B cell (primary cell): ENCODE results near the gene SLC51B. TPM values are rescaled to one million over a fixed set of nuclear protein-coding genes. Genes with fewer than 3 reads are reported as not detected.

Experiments
- ATAC-seq: fragments of 200-7000 bp; cut with Tn5 transposase; one replicate; pipeline ENCODE4 v1.10.0; 2021; ENCODE audit warnings: low read depth, mild to moderate bottlenecking, moderate number of reproducible peaks, moderate library complexity
- CTCF ChIA-PET: fragments of 350-600 bp; sonication (Branson Sonifier 250); formaldehyde crosslinking; loops from one replicate; lab custom pipeline; 2021; ENCODE audit warnings: antibody characterized with exemption, inconsistent platforms; lab: Charles Lee
- POLR2A ChIA-PET: fragments of 350-600 bp; sonication (Branson Sonifier 250); formaldehyde crosslinking; loops from one replicate; lab custom pipeline; 2021; ENCODE audit warnings: antibody characterized with exemption; lab: Charles Lee
- DNase-seq: peaks from one replicate; pipeline ENCODE4 v3.0.0; 2013
- H2AFZ ChIP-seq: 2 replicates; pipeline ENCODE4 v1.6.1; 2012; ENCODE audit warnings: mild to moderate bottlenecking, low read depth, low read length; ENCODE audit not compliant: insufficient read depth, poor library complexity, severe bottlenecking
- H3K27ac ChIP-seq, 2 donors: 1 replicate in 1 of 2; 2 replicates in 1 of 2; pipeline ENCODE4 v1.5.1; 2012 to 2013; ENCODE audit warnings: low read length in 2 of 2, mild to moderate bottlenecking in 2 of 2, moderate library complexity in 1 of 2
- H3K27me3 ChIP-seq, 4 experiments: fragments of 200-600 bp in 1 of 4; sonication (generic) in 1 of 4; replicated peaks in 1 of 4; 1 replicate in 2 of 4; 2 replicates in 2 of 4; pipeline versions ENCODE4 v1.6.1 to v1.7.0; 2013 to 2016; ENCODE audit warnings: low read length in 3 of 4, mild to moderate bottlenecking in 2 of 4, mixed read lengths in 1 of 4, moderate library complexity in 1 of 4; ENCODE audit not compliant: insufficient read depth in 4 of 4, control insufficient read depth in 3 of 4; ENCODE audit errors: control extremely low read depth in 1 of 4
- H3K36me3 ChIP-seq, 2 experiments: replicated peaks in 1 of 2; 1 replicate in 1 of 2; 2 replicates in 1 of 2; pipeline versions ENCODE4 v1.6.1 to v1.7.1; 2013; ENCODE audit warnings: low read length in 1 of 2; ENCODE audit not compliant: insufficient read depth in 2 of 2, control insufficient read depth in 1 of 2; ENCODE audit errors: control extremely low read depth in 1 of 2, extremely low read depth in 1 of 2
- H3K4me1 ChIP-seq, 2 donors: fragments of 200-600 bp in 1 of 2; sonication (generic) in 1 of 2; 1 replicate in 1 of 2; 2 replicates in 1 of 2; pipeline versions ENCODE4 v1.5.1 to v1.6.1; 2013 to 2017; ENCODE audit warnings: low read length in 2 of 2; ENCODE audit not compliant: control insufficient read depth in 2 of 2, insufficient read depth in 2 of 2
- H3K4me2 ChIP-seq: replicated peaks from 2 replicates; pipeline ENCODE3; 2012; ENCODE audit warnings: mild to moderate bottlenecking, low read depth, low read length; ENCODE audit not compliant: poor library complexity, severe bottlenecking
- H3K4me3 ChIP-seq, 5 experiments: fragments of 200-600 bp in 1 of 5; sonication (generic) in 1 of 5; 1 replicate in 3 of 5; 2 replicates in 2 of 5; pipeline versions ENCODE4 v1.5.1 to v1.7.0; 2011 to 2016; ENCODE audit warnings: low read length in 4 of 5, mild to moderate bottlenecking in 4 of 5, low read depth in 2 of 5, control low read depth in 1 of 5, moderate library complexity in 1 of 5; ENCODE audit not compliant: insufficient read depth in 1 of 5; ENCODE audit errors: control extremely low read depth in 1 of 5, extremely low read depth in 1 of 5
- H3K79me2 ChIP-seq: fragments of 200-600 bp; sonication (generic); one replicate; pipeline ENCODE4 v1.6.0; 2016; ENCODE audit warnings: low read length; ENCODE audit not compliant: control insufficient read depth, insufficient read depth
- H3K9ac ChIP-seq: fragments of 200-600 bp; sonication (generic); 2 replicates; pipeline ENCODE4 v1.6.1; 2017; ENCODE audit warnings: mild to moderate bottlenecking, low read length, moderate library complexity
- H3K9me3 ChIP-seq, 3 donors: one replicate each; pipeline versions ENCODE4 v1.6.1 to v1.7.1; 2013; ENCODE audit warnings: low read length in 2 of 3; ENCODE audit not compliant: control insufficient read depth in 2 of 3, insufficient read depth in 1 of 3; ENCODE audit errors: control extremely low read depth in 1 of 3
- H4K20me1 ChIP-seq: 2 replicates; pipeline ENCODE4 v1.6.0; 2012; ENCODE audit warnings: mild to moderate bottlenecking, low read length; ENCODE audit not compliant: insufficient read depth, control insufficient read depth, poor library complexity, severe bottlenecking
- H3K27ac Mint-ChIP-seq: one replicate; pipeline ENCODE4 v1.8.0; 2021; ENCODE audit warnings: mixed read lengths
- H3K27me3 Mint-ChIP-seq: one replicate; pipeline ENCODE4 v1.8.0; 2021; ENCODE audit warnings: mixed read lengths
- H3K4me1 Mint-ChIP-seq: one replicate; pipeline ENCODE4 v1.8.0; 2021; ENCODE audit warnings: mixed read lengths
- H3K4me3 Mint-ChIP-seq: one replicate; pipeline ENCODE4 v1.8.0; 2021; ENCODE audit warnings: mixed read lengths
- H3K9me3 Mint-ChIP-seq: one replicate; pipeline ENCODE4 v1.8.0; 2022; ENCODE audit warnings: mixed read lengths; ENCODE audit not compliant: insufficient read depth
- EZH2 ChIP-seq: IDR thresholded peaks from 2 replicates; pipeline ENCODE4 v1.6.1; 2012; ENCODE audit warnings: borderline replicate concordance, low read depth, mild to moderate bottlenecking, moderate library complexity, low read length; ENCODE audit not compliant: insufficient read depth, poor library complexity, severe bottlenecking
- WGBS: methylation state at CpG from one replicate; pipeline ENCODE4 v1.1.5; 2013; ENCODE audit warnings: missing lambda C conversion rate; ENCODE audit not compliant: insufficient coverage; 5-methylcytosine and 5-hydroxymethylcytosine counted together
- intact Hi-C: fragments of 100-400 bp; cut with micrococcal nuclease; formaldehyde crosslinking; loops from one replicate; pipeline ENCODE4 v1.10.0; 2022
- polyA plus RNA-seq: library from polyadenylated mRNA; depleted of rRNA; stranded (reverse); fragments of >200 nt; gene quantifications from 2 replicates; pipeline ENCODE4 v1.2.3, GENCODE V29; 2012
- total RNA-seq, 2 donors: library from RNA; stranded (reverse); fragments of 120-200 nt in 1 of 2; gene quantifications; 1 replicate in 1 of 2; 2 replicates in 1 of 2; pipeline versions ENCODE4 v1.2.3 to v1.2.4, GENCODE V29; 2013 to 2022
- TF ChIP-seq, protein P1 (sequence below): fragments of 200-600 bp; IDR thresholded peaks from one replicate; pipeline ENCODE4 v1.8.0; 2022; ENCODE audit warnings: antibody characterized with exemption, mild to moderate bottlenecking

SLC51B gene
- total and polyA plus RNA-seq, 2 donors (not counting 1 experiment from before 2014, with no cell fraction given): not detected

DNA sequence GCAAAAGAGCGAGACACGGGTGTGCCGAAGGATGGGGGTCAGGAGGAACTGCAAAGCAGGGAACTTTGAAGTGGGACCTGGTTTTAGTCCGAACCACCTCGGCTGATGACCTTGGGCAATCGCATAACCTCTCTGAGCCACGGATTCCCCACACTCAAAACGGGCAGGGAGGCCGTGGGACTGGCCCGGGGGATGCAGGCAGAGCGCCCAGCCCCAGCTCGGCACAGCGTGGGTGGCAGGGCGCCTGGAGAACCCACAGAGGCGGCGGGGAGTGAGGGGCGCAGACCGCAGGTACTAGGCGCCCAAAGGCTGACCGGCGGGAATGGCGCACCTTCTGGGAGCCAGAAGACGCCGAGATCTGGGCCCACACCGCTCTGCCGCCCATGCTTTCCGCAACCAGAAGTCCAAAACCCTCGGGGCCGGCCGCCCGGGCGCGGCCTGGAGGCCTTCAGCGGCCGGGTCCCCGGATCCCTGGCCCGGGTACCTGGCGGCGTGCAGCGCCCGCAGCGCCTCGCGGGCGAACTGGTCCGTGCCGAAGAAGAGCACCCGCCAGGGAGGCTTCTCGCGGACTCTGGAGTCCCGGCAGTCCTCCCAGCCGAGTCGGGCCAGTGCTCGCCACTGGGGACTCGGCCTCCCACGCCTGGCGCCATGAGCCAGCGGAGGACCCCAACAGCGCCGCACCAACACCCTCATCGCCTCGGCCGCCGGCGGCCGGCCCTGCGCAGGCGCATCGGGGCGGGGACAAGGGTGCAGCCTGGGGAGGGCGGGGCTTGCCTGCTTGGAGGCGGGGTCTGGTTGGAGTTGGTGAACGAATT, 16.1 kb upstream of the SLC51B start, which contains the start of gene MTFMT:
Gene MTFMT, minus strand, starts transcription at position 719 of the 815 bp plus-strand sequence. Its CDS starts 26 bp downstream, at position 693.
- peaks cover 20 to 26% of the 10 kb centered on the region in 2 donors for H3K4me1 ChIP-seq
- no peaks in the 10 kb centered on the region for H3K9me3 ChIP-seq
- no peaks in the 10 kb centered on the region for H4K20me1 ChIP-seq
- WGBS: under 1% methylated on average over 72 of the region's 73 CpGs
- POLR2A ChIA-PET: interaction anchor here (1.0 kb wide), 1 partner anchor 277 kb away, joined by 9 read pairs; no protein-coding TSS in a partner anchor
- peaks cover 6% of the 10 kb centered on the region for H3K27me3 Mint-ChIP-seq
- TF ChIP-seq, protein P1, sequence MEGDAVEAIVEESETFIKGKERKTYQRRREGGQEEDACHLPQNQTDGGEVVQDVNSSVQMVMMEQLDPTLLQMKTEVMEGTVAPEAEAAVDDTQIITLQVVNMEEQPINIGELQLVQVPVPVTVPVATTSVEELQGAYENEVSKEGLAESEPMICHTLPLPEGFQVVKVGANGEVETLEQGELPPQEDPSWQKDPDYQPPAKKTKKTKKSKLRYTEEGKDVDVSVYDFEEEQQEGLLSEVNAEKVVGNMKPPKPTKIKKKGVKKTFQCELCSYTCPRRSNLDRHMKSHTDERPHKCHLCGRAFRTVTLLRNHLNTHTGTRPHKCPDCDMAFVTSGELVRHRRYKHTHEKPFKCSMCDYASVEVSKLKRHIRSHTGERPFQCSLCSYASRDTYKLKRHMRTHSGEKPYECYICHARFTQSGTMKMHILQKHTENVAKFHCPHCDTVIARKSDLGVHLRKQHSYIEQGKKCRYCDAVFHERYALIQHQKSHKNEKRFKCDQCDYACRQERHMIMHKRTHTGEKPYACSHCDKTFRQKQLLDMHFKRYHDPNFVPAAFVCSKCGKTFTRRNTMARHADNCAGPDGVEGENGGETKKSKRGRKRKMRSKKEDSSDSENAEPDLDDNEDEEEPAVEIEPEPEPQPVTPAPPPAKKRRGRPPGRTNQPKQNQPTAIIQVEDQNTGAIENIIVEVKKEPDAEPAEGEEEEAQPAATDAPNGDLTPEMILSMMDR: no peak
- no peak for TF ChIP-seq EZH2
- peak; percentile 95 for ATAC-seq
- peaks cover 2 to 14% of the 10 kb centered on the region in 2 experiments for H3K36me3 ChIP-seq
- H3K27me3 ChIP-seq: peaks cover 0 to 3% (median 0%) of the 10 kb centered on the region in 4 experiments
- H3K4me3 Mint-ChIP-seq: peak within 1 kb of the TSS; percentile 87
- peaks cover 27% of the 10 kb centered on the region for H3K4me1 Mint-ChIP-seq
- peak; percentile 90 for DNase-seq
- peak within 1 kb of the TSS; percentile 64 to 86 (median 80) for H3K4me3 ChIP-seq
- peak within 1 kb of the TSS in 1 of 2 donors; percentile 68 for H3K27ac ChIP-seq
- CTCF ChIA-PET: interaction anchor here (0.6 kb wide), 1 partner anchor 49 kb away, joined by 3 read pairs; no protein-coding TSS in a partner anchor
- intact Hi-C loops: loop anchor here (1.0 kb wide), 2 partner anchors 39 to 104 kb away; partner anchors contain the start of gene PDCD7
- peak within 1 kb of the TSS; percentile 91 for H3K4me2 ChIP-seq
- H3K9ac ChIP-seq: peak within 1 kb of the TSS; percentile 83
- peak within 1 kb of the TSS; percentile 78 for H3K27ac Mint-ChIP-seq
- peaks cover 25% of the 10 kb centered on the region for H3K79me2 ChIP-seq
- no peaks in the 10 kb centered on the region for H3K9me3 Mint-ChIP-seq
- peak within 1 kb of the TSS; percentile 89 for H2AFZ ChIP-seq
